GM19395 (cell line): ENCODE results near the gene PITX3.
A peak's percentile ranks its signal among the peaks of the same experiment; 100 is the strongest.
"Not testable (repeated sequence)": the region's sequence is repeated elsewhere in the genome, so short reads cannot be mapped to it uniquely, and the experiment has no call there.

Source experiments
- ATAC-seq: cut with Tn5 transposase; IDR thresholded peaks from one replicate; pipeline ENCODE4 v1.9.1; 2021; ENCODE audit warnings: mild to moderate bottlenecking, moderate library complexity; ENCODE audit not compliant: unreplicated experiment

The PITX3 gene

GRCh38 chr10:102229810-102230263, 11.5 kb downstream of the PITX3 start:
- ATAC-seq: peak; percentile 49

GRCh38 chr10:102227050-102227449, 14.3 kb downstream of the PITX3 start:
- ATAC-seq: no peak

- ATAC-seq: no peak
Observed at GRCh38 chr10:102226542-102226870, 14.8 kb downstream of the PITX3 start.

DNA sequence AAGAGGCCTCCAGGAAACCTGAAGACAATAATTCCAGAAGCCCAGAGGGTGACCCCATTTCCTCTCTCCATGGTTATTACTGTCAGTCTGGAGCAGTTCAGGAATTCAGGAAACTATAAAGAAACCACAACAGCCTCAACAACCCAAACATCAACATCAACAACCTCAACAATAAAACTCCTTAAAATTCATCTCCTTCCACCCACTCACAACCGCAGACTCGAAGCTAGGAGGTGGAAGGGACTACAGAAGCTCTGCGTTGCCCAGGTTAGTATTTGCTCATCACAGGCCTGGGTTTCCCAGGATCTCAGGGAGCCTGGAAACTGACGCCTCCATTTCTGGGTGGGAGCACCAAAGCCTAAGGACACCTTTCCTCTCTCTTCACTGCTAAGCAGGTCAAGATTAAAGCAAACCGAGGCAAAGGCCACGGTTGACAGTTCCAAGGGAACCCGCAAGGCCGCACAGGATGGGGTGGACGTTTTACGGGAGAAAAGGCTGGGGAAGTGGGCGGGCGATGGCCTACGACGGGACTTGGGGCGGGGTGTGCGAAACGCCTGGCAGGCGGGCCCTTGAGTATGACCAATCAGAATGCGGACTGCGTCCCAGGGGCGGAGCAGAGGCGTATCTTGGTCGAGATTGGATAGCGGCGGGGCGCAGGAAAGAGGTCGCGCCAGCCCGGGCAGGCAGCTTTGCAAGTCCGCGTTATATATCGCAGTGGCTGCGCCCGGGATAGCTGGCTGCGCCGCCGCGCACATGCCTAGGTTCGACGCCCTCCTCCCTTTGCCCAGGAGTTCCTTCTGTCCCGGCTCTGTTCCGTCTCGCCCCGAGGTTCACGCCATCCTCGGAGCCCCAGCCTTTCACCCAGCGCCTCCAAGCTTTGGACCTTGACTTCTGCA, 15.4 kb downstream of the PITX3 start, which contains the start of gene ELOVL3:
Gene ELOVL3, plus strand, starts transcription at position 654 of the 896 bp plus-strand sequence. CDS start 250 bp downstream, outside the sequence.
- ATAC-seq: peak; percentile 84

GRCh38 chr10:102222797-102223196, 18.5 kb downstream of the PITX3 start:
- ATAC-seq: no peak

- no peak for ATAC-seq
Observed at GRCh38 chr10:102220612-102221011, 20.7 kb downstream of the PITX3 start.

GRCh38 chr10:102219370-102219769, 21.9 kb downstream of the PITX3 start:
- no peak for ATAC-seq

GRCh38 chr10:102213599-102213998, 27.7 kb downstream of the PITX3 start:
- ATAC-seq: not testable (repeated sequence)

- no peak for ATAC-seq
Observed at GRCh38 chr10:102211615-102212299, 29.6 kb downstream of the PITX3 start.

GRCh38 chr10:102208311-102209035, 32.8 kb downstream of the PITX3 start:
- ATAC-seq: no peak

DNA sequence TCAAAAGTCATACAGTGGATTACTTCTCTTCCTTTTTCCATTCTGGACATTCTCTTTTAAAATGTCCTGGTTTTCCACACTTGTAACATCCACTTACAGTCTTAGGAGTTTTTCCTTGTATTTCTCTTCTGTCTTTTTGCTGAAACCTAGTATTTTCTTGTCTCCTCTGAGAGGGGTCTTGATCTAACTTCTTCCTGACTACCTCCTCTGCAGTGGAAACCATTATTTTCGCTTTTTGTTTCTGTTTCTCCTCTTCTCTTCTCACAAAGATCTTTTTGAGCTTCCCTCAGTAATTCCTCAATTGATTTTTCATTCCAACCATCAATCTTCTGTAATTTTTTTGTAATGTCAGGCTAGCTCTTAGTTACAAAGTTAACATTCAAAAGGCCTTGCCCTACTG, 38.9 kb downstream of the PITX3 start:
- no peak for ATAC-seq

DNA sequence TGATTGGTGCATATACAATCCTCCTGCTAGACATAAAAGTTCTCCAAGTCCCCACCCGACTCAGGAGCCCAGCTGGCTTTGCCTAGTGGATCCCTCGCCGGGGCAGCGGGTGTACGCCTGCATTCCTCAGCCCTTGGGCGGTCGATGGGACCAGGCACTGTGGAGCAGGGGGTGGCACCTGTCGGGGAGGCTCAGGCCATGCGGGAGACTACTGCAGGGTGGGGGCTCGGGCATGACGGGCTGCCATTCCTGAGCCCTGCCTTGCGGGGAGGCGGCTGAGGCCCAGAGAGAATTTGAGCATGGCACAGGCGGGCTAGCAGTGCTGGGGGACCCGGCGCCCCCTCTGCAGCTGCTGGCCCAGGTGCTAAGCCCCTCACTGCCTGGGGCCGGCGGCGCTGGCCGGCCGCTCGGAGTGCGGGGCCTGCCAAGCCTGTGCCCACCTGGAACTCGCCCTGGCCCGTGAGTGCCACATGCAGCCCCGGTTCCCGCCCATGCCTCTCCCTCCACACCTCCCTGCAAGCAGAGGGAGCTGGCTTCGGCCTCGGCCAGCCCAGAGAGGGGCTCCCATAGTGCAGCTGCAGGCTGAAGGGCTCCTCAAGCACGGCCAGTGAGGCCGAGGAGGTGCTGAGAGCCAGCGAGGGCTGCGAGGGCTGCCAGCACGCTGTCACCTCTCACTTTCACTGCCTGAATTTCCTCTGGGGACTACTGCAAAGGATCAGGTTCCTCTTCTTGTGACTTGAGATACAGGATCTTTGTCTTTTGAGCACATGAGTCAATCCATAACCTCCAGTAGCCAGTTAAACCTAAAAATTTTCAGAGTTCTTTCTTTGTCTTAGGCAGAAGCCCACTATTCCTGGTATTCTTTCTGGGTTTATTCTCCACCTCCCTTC, 40.3 kb downstream of the PITX3 start:
- no peak for ATAC-seq

DNA sequence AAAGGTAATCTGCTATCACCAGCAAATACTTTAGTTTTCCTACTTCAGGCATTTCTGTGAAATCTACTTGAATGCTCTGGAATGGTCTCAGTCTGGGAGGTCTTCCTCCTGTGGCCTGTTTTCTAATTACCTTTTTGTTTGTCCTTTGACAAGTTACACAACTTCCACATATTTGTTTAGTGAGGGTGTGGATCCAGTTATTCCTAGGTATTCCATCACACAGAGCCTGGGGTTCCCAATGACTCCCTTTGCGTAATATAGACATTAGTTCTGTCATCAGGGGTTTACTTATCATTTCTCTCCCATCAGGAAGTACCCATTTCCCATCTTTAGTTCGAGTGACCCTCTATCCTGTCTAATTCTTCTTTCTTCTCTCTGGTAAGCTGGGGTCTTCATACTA, 43.3 kb downstream of the PITX3 start:
- no peak for ATAC-seq

GRCh38 chr10:102196893-102197292, 44.4 kb downstream of the PITX3 start:
- ATAC-seq: no peak

DNA sequence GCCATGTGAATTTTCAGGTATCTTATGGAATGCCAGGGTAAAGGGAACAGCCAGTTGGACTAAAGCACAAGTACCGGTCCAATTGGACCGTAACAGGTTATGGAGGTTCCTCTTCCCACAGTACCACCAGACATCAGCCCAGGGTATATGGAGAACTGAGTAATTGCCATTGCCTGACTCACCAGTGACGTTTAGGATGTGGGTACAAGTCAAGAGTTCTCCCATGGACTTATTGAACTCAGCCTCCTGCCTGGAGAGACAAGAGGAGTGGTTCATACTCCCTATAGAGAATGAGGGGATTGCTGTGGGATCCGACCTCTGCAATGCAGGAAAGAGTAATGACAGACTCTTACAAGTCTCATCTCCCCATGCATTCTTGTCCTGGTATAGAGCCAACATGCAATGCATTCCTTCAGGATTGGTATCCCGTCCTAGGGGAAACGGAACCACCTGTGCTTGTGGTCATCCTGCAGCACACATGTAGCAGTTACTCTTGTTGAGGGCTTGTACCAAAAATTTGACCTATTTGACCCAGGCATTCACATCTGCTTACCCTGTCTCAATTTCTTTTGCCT, 45.9 kb downstream of the PITX3 start:
- no peak for ATAC-seq

GRCh38 chr10:102191956-102192355, 49.4 kb downstream of the PITX3 start:
- no peak for ATAC-seq

GRCh38 chr10:102188941-102189898, 52.1 kb downstream of the PITX3 start:
- peak; percentile 56 for ATAC-seq

DNA sequence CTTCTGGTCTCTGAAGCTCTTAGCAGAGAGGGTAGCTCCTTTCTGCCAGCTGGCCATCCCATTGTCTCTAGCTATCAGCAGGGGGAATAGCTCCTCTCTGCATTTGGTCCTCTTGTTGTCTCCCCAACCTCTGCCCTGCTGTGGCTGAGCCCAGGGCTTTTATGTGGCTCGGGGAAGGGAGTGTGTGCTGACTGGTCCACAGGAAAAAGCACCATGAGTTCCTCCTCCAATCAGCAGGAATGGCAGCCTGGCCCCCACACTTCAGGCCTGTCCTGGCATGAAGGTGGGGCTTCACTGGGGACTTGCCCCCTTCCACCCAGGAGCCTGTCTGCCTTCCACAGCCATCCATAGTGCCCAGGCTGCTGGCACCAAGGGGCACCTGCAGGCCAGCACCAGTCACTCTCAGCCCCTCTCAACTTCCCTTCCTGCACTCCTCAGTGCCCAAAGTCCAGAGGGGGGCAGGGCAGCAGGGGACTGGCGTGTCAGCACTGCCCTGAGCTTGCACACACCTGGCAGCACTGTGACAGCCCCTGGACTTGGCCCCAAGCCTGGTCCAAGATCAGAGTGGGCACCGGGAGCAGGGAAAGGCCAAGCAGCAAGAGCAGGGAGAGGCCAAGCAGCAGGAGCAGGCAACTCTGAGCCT, 52.9 kb downstream of the PITX3 start:
- no peak for ATAC-seq
